Ishikawa (cell line): ENCODE results near the gene PITX3.

Experiments used
- CEBPB ChIP-seq: IDR thresholded peaks from 2 replicates; pipeline ENCODE4 v1.6.1; 2012
- CREB1 ChIP-seq: IDR thresholded peaks from 2 replicates; pipeline ENCODE4 v1.6.1; 2012; ENCODE audit warnings: low read depth
- EGR1 ChIP-seq: IDR thresholded peaks from 2 replicates; pipeline ENCODE4 v1.6.1; 2012
- EP300 ChIP-seq: IDR thresholded peaks from 2 replicates; pipeline ENCODE4 v1.6.1; 2012; ENCODE audit warnings: borderline replicate concordance
- MAX ChIP-seq: IDR thresholded peaks from 2 replicates; pipeline ENCODE4 v1.6.1; 2012
- RAD21 ChIP-seq: IDR thresholded peaks from 2 replicates; pipeline ENCODE4 v1.6.1; 2012; ENCODE audit warnings: low read depth
- REST ChIP-seq: IDR thresholded peaks from 2 replicates; pipeline ENCODE4 v1.6.1; 2012; ENCODE audit warnings: low read depth, mild to moderate bottlenecking
- TAF1 ChIP-seq: IDR thresholded peaks from 2 replicates; pipeline ENCODE4 v1.6.1; 2012; ENCODE audit warnings: low read depth, mild to moderate bottlenecking
- TCF12 ChIP-seq: IDR thresholded peaks from 2 replicates; pipeline ENCODE4 v1.6.1; 2012; ENCODE audit warnings: low read depth
- TEAD4 ChIP-seq: IDR thresholded peaks from 2 replicates; pipeline ENCODE4 v1.6.1; 2012
- USF1 ChIP-seq: IDR thresholded peaks from 2 replicates; pipeline ENCODE4 v1.6.1; 2012
- YY1 ChIP-seq: IDR thresholded peaks from 2 replicates; pipeline ENCODE4 v1.6.1; 2012; ENCODE audit warnings: low read depth
- ZBTB7A ChIP-seq: IDR thresholded peaks from 2 replicates; pipeline ENCODE4 v1.6.1; 2012; ENCODE audit warnings: low read depth

- TF ChIP-seq RAD21 (no peak), USF1 (no peak), TAF1 (no peak), YY1 (no peak), EGR1 (no peak), TCF12 (no peak), CEBPB (0 out of 2 replicates have a peak, but pooled peaks have one; percentile 62), EP300 (no peak), MAX (no peak), TEAD4 (no peak), CREB1 (no peak), ZBTB7A (no peak), REST (no peak)
Observed at GRCh38 chr10:102222797-102223196, 18.5 kb downstream of the PITX3 start.
